Thyroid gland (tissue), 4 donors: ENCODE data around the gene SYTL3.

Experiments used
- CTCF ChIP-seq, 6 experiments: fragments of 200-600 bp in 3 of 6; fragments of 450-650 bp in 3 of 6; sonication (generic) in 3 of 6; IDR thresholded peaks; one replicate each; pipeline ENCODE4 v1.5.1; 2016 to 2019; ENCODE audit warnings: antibody characterized with exemption in 6 of 6, mild to moderate bottlenecking in 2 of 6, inconsistent platforms in 1 of 6, moderate library complexity in 1 of 6
- POLR2A ChIP-seq, 2 donors: fragments of 450-650 bp; IDR thresholded peaks; one replicate each; pipeline ENCODE4 v1.6.1; 2017; ENCODE audit warnings: antibody characterized with exemption in 2 of 2, mild to moderate bottlenecking in 2 of 2, moderate library complexity in 1 of 2

- TF ChIP-seq CTCF (IDR thresholded peaks at IDR 0.05) (no peak), POLR2A (IDR thresholded peaks at IDR 0.05) (no peak)
These were observed 119.4 kb downstream of the SYTL3 start for GRCh38 chr6:158769234-158769770.
